MCF 10A (cell line): ENCODE measurements around the gene DHX9. TPM values are rescaled to one million over a fixed set of nuclear protein-coding genes. Genes with fewer than 3 reads are reported as not detected.

Experiments used
- BruUV-seq: library from RNA; stranded (reverse); fragments of 400-500 nt; replicated peaks from 2 replicates; lab custom pipeline; 2021; lab: Mats Ljungman, UMichigan
- CTCF ChIA-PET: fragments of 300-600 bp; sonication (Branson Sonifier 250); formaldehyde crosslinking; extraction: SDS; loops from one replicate; lab custom pipeline; 2021; ENCODE audit warnings: antibody characterized with exemption, inconsistent platforms; lab: Yijun Ruan, JAX
- POLR2A ChIA-PET: fragments of 300-600, 350-650 bp; sonication (Branson Sonifier 250); formaldehyde crosslinking; extraction: SDS; loops from one replicate; lab custom pipeline; 2020; ENCODE audit warnings: antibody characterized with exemption, inconsistent platforms; lab: Yijun Ruan, JAX
- DNase-seq: peaks from one replicate; pipeline ENCODE4 v3.0.0-alpha.2; 2018; ENCODE audit not compliant: unreplicated experiment
- H3K27ac Mint-ChIP-seq: one replicate; pipeline ENCODE4 v1.8.0; 2022; ENCODE audit warnings: mild to moderate bottlenecking, low read depth, mixed read lengths; ENCODE audit not compliant: unreplicated experiment
- H3K27me3 Mint-ChIP-seq: one replicate; pipeline ENCODE4 v1.8.0; 2022; ENCODE audit warnings: mixed read lengths; ENCODE audit not compliant: insufficient read depth, unreplicated experiment
- H3K36me3 Mint-ChIP-seq: one replicate; pipeline ENCODE4 v1.8.0; 2022; ENCODE audit warnings: mild to moderate bottlenecking, moderate library complexity, mixed read lengths; ENCODE audit not compliant: insufficient read depth, unreplicated experiment
- H3K4me1 Mint-ChIP-seq: one replicate; pipeline ENCODE4 v1.8.0; 2022; ENCODE audit warnings: mixed read lengths; ENCODE audit not compliant: insufficient read depth, unreplicated experiment
- H3K4me3 Mint-ChIP-seq: one replicate; pipeline ENCODE4 v1.8.0; 2022; ENCODE audit warnings: mild to moderate bottlenecking, moderate library complexity, mixed read lengths; ENCODE audit not compliant: unreplicated experiment
- H3K9me3 Mint-ChIP-seq: one replicate; pipeline ENCODE4 v1.8.0; 2022; ENCODE audit warnings: mixed read lengths; ENCODE audit not compliant: unreplicated experiment
- CTCF ChIP-seq: fragments of 200-600 bp; IDR thresholded peaks from one replicate; pipeline ENCODE4 v1.8.0; 2022; ENCODE audit warnings: antibody characterized with exemption, mild to moderate bottlenecking; ENCODE audit not compliant: unreplicated experiment
- intact Hi-C: fragments of 100-400 bp; cut with micrococcal nuclease; formaldehyde crosslinking; loops from 2 replicates; pipeline ENCODE4 v1.14.1; 2022
- total RNA-seq: library from RNA; stranded (reverse); gene quantifications from 2 replicates; pipeline ENCODE4 v1.2.3, GENCODE V29; 2022

The DHX9 gene
- total RNA-seq, 1 experiment from 2014 or later: 107 TPM

GRCh38 chr1:182867861-182868260 lies 28.7 kb downstream of the DHX9 start:
- no peak for DNase-seq
- Mint-ChIP-seq H3K9me3 (no peaks in the 10 kb centered on the region), H3K4me1 (no peaks in the 10 kb centered on the region), H3K27ac (no peak overlapping the region), H3K4me3 (no peak overlapping the region), H3K27me3 (no peaks in the 10 kb centered on the region), H3K36me3 (peaks cover 100% of the 10 kb centered on the region)
- ChIA-PET CTCF (no interaction called here), POLR2A (interaction anchor here (0.8 to 1.0 kb wide), 2 partner anchors 10 to 32 kb away, joined by 4 read pairs; no protein-coding TSS in a partner anchor)
- intact Hi-C loops: no loop called here
- no peak for TF ChIP-seq CTCF
- BruUV-seq: TSS peak; percentile 4

GRCh38 chr1:182869241-182869666 lies 30.1 kb downstream of the DHX9 start:
- ChIA-PET POLR2A (no interaction called here), CTCF (interaction anchor here (0.6 to 0.8 kb wide), 2 partner anchors 412 to 1111 kb away, joined by 3 to 4 read pairs; no protein-coding TSS in a partner anchor)
- no peak for TF ChIP-seq CTCF
- Mint-ChIP-seq H3K9me3 (no peaks in the 10 kb centered on the region), H3K27me3 (no peaks in the 10 kb centered on the region), H3K27ac (peak overlapping the region; percentile 35), H3K36me3 (peaks cover 100% of the 10 kb centered on the region), H3K4me1 (no peaks in the 10 kb centered on the region), H3K4me3 (no peak overlapping the region)
- intact Hi-C loops: no loop called here
- no peak for DNase-seq
- BruUV-seq: no TSS peak

DNA sequence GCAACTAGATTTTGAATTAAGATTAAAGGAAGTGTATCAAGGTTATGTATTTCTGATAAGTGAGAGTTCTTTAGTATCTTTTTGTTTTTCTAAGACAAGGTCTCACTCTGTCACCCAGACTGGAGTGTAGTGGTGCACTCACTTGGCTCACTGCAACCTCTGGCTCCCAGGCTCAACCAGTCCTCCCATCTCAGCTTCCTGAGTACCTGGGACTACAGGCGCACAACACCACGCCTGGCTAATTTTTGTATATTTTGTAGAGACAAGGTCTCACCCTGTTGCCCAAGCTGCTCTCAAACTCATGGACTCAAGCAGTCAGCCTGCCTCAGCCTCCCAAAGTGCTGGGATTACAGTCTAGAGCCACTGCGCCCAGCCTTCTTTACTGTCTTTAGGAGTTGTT lies 33.7 kb downstream of the DHX9 start:
- H3K27ac Mint-ChIP-seq: peak overlapping the region; percentile 10
- no peak for DNase-seq
- TF ChIP-seq CTCF: no peak
- peaks cover 100% of the 10 kb centered on the region for H3K36me3 Mint-ChIP-seq
- intact Hi-C loops: no loop called here
- POLR2A ChIA-PET: interaction anchor here (1.0 to 1.1 kb wide), 3 partner anchors 11 to 33 kb away, joined by 4 to 7 read pairs (median 4); no protein-coding TSS in a partner anchor
- CTCF ChIA-PET: interaction anchor here (0.8 to 1.3 kb wide), 4 partner anchors 10 to 384 kb away, joined by 3 to 4 read pairs (median 4); no protein-coding TSS in a partner anchor
- no peaks in the 10 kb centered on the region for H3K27me3 Mint-ChIP-seq
- H3K4me1 Mint-ChIP-seq: no peaks in the 10 kb centered on the region
- no peaks in the 10 kb centered on the region for H3K9me3 Mint-ChIP-seq
- no peak overlapping the region for H3K4me3 Mint-ChIP-seq
- BruUV-seq: no TSS peak

GRCh38 chr1:182875889-182876288 lies 36.7 kb downstream of the DHX9 start:
- Mint-ChIP-seq H3K4me1 (no peaks in the 10 kb centered on the region), H3K27ac (no peak overlapping the region), H3K36me3 (peaks cover 100% of the 10 kb centered on the region), H3K27me3 (no peaks in the 10 kb centered on the region), H3K4me3 (no peak overlapping the region), H3K9me3 (no peaks in the 10 kb centered on the region)
- ChIA-PET POLR2A (interaction anchor here (0.7 to 2.0 kb wide), 7 partner anchors 9 to 23 kb away, joined by 3 to 10 read pairs (median 3); no protein-coding TSS in a partner anchor), CTCF (interaction anchor here (1.2 kb wide), 1 partner anchor 10 kb away, joined by 6 read pairs; no protein-coding TSS in a partner anchor)
- intact Hi-C loops: no loop called here
- BruUV-seq: no TSS peak
- no peak for TF ChIP-seq CTCF
- DNase-seq: no peak
